ENCODE data around the gene BIRC2. TPM values are rescaled to one million over a fixed set of nuclear protein-coding genes. Genes with fewer than 3 reads are reported as not detected.
"Not testable (repeated sequence)": the region's sequence is repeated elsewhere in the genome, so short reads cannot be mapped to it uniquely, and the experiment has no call there.

Gene BIRC2
- total RNA-seq, 1 experiment from 2014 or later: 76.8 TPM

- Histone ChIP-seq H3K4me3 (ENCODE audit: low read depth in 2 of 2, low read length in 2 of 2) (no peak overlapping the region), H3K27ac (ENCODE audit: low read length) (no peak overlapping the region), H3K36me3 (ENCODE audit: control insufficient read depth, insufficient read depth, low read length) (peaks cover 53% of the 10 kb centered on the region), H3K4me1 (ENCODE audit: control insufficient read depth, insufficient read depth, low read length) (no peaks in the 10 kb centered on the region), H3K27me3 (ENCODE audit: control insufficient read depth, insufficient read depth, low read length) (no peaks in the 10 kb centered on the region), H3K9me3 (ENCODE audit: control insufficient read depth, insufficient read depth, low read depth, low read length) (no peaks in the 10 kb centered on the region)
- ChIA-PET POLR2A (no interaction called here), CTCF (interaction anchor here (1.0 kb wide), 1 partner anchor 25 kb away, joined by 5 read pairs; no protein-coding TSS in a partner anchor)
- DNase-seq (ENCODE audit: low read depth, low spot score): no peak
- in situ Hi-C loops (cut with HindIII; ENCODE audit: low pct_unique_long_range_greater_than_20kb, low sequenced_read_pairs) (no loop called here), intact Hi-C loops (cut with micrococcal nuclease; ENCODE audit: unreplicated experiment) (no loop called here)
- ATAC-seq: peak; percentile 43; the same call in 1 of the 2 replicates
- TF ChIP-seq CTCF (IDR thresholded peaks at IDR 0.05): peak; percentile 35; the same call in 1 of the 2 replicates
- TF ChIP-seq TCF7L2 (IDR thresholded peaks at IDR 0.05; ENCODE audit: low read depth, low read length): no peak
- TF ChIP-seq POLR2AphosphoS5 (IDR thresholded peaks at IDR 0.05; ENCODE audit: low read depth, low read length): no peak
- no peak for TF ChIP-seq SIN3A (IDR thresholded peaks at IDR 0.05; ENCODE audit: borderline replicate concordance, insufficient read depth, low read depth, low read length)
- no peak for TF ChIP-seq REST (IDR thresholded peaks at IDR 0.05; ENCODE audit: insufficient read depth in 1 of 2, low read depth in 2 of 2, low read length in 1 of 2)
- no TSS peak for BruUV-seq (replicated peaks)
Measured at GRCh38 chr11:102367364-102367763, 20.4 kb downstream of the BIRC2 start.

GRCh38 chr11:102368472-102368871, 21.5 kb downstream of the BIRC2 start:
- POLR2A ChIA-PET: interaction anchor here (0.6 kb wide), 2 partner anchors 13 to 116 kb away, joined by 5 to 6 read pairs; no protein-coding TSS in a partner anchor
- H3K4me1 ChIP-seq (ENCODE audit: control insufficient read depth, insufficient read depth, low read length): no peaks in the 10 kb centered on the region
- H3K4me3 ChIP-seq (ENCODE audit: low read depth in 2 of 2, low read length in 2 of 2): no peak overlapping the region
- intact Hi-C loops (cut with micrococcal nuclease; ENCODE audit: unreplicated experiment): no loop called here
- ATAC-seq: no peak; the same call in 1 of the 2 replicates
- no TSS peak for BruUV-seq (replicated peaks)
- H3K27ac ChIP-seq (ENCODE audit: low read length): no peak overlapping the region
- in situ Hi-C loops (cut with HindIII; ENCODE audit: low pct_unique_long_range_greater_than_20kb, low sequenced_read_pairs): no loop called here
- no peak for DNase-seq (ENCODE audit: low read depth, low spot score)
- H3K9me3 ChIP-seq (ENCODE audit: control insufficient read depth, insufficient read depth, low read depth, low read length): no peaks in the 10 kb centered on the region
- H3K27me3 ChIP-seq (ENCODE audit: control insufficient read depth, insufficient read depth, low read length): no peaks in the 10 kb centered on the region
- TF ChIP-seq SIN3A (IDR thresholded peaks at IDR 0.05; ENCODE audit: borderline replicate concordance, insufficient read depth, low read depth, low read length): no peak
- no peak for TF ChIP-seq CTCF (IDR thresholded peaks at IDR 0.05)
- no peak for TF ChIP-seq POLR2AphosphoS5 (IDR thresholded peaks at IDR 0.05; ENCODE audit: low read depth, low read length)
- CTCF ChIA-PET: no interaction called here
- H3K36me3 ChIP-seq (ENCODE audit: control insufficient read depth, insufficient read depth, low read length): peaks cover 42% of the 10 kb centered on the region

- DNase-seq (ENCODE audit: low read depth, low spot score); BruUV-seq (replicated peaks); intact Hi-C loops (cut with micrococcal nuclease; ENCODE audit: unreplicated experiment); H3K9me3 ChIP-seq (ENCODE audit: control insufficient read depth, insufficient read depth, low read depth, low read length); H3K27me3 ChIP-seq (ENCODE audit: control insufficient read depth, insufficient read depth, low read length); in situ Hi-C loops (cut with HindIII; ENCODE audit: low pct_unique_long_range_greater_than_20kb, low sequenced_read_pairs); H3K27ac ChIP-seq (ENCODE audit: low read length); H3K4me1 ChIP-seq (ENCODE audit: control insufficient read depth, insufficient read depth, low read length); CTCF ChIA-PET; POLR2A ChIA-PET; H3K4me3 ChIP-seq (ENCODE audit: low read depth in 2 of 2, low read length in 2 of 2): not testable (repeated sequence)
- peak; percentile 68; the same call in 1 of the 2 replicates for ATAC-seq
- H3K36me3 ChIP-seq (ENCODE audit: control insufficient read depth, insufficient read depth, low read length): peaks cover 37% of the 10 kb centered on the region
Measured at GRCh38 chr11:102374633-102375424, 27.8 kb downstream of the BIRC2 start.
